Endothelial cell (in vitro differentiated cells): ENCODE results near the gene ADAM22. TPM values are rescaled to one million over a fixed set of nuclear protein-coding genes. Genes with fewer than 3 reads are reported as not detected.

ENCODE experiments used
- DNase-seq: peaks from one replicate; pipeline ENCODE4 v3.0.0; 2021; ENCODE audit warnings: low spot score
- H3K27ac Mint-ChIP-seq: one replicate; pipeline ENCODE4 v1.8.0; 2021; ENCODE audit warnings: mixed read lengths, inconsistent platforms; ENCODE audit not compliant: unreplicated experiment
- H3K27me3 Mint-ChIP-seq: one replicate; pipeline ENCODE4 v1.8.0; 2021; ENCODE audit warnings: mild to moderate bottlenecking, moderate library complexity, mixed read lengths, inconsistent platforms; ENCODE audit not compliant: unreplicated experiment
- H3K36me3 Mint-ChIP-seq: one replicate; pipeline ENCODE4 v1.8.0; 2021; ENCODE audit warnings: mild to moderate bottlenecking, low read depth, mixed read lengths, inconsistent platforms; ENCODE audit not compliant: unreplicated experiment
- H3K4me1 Mint-ChIP-seq: one replicate; pipeline ENCODE4 v1.8.0; 2021; ENCODE audit warnings: mild to moderate bottlenecking, mixed read lengths, inconsistent platforms; ENCODE audit not compliant: unreplicated experiment
- H3K4me3 Mint-ChIP-seq: one replicate; pipeline ENCODE4 v1.8.0; 2021; ENCODE audit warnings: mild to moderate bottlenecking, mixed read lengths, inconsistent platforms; ENCODE audit not compliant: unreplicated experiment
- H3K9me3 Mint-ChIP-seq: one replicate; pipeline ENCODE4 v1.8.0; 2021; ENCODE audit warnings: mixed read lengths, inconsistent platforms; ENCODE audit not compliant: unreplicated experiment
- CTCF ChIP-seq: fragments of 200-600 bp; sonication (generic); IDR thresholded peaks from one replicate; pipeline ENCODE4 v1.5.0; 2021; ENCODE audit warnings: antibody characterized with exemption; ENCODE audit not compliant: unreplicated experiment
- total RNA-seq: library from RNA; stranded (reverse); fragmentation: NEBNext Ultra II Directional; extraction: Animal tissue kit (Norgen Biotek cat#: 25700); gene quantifications from one replicate; pipeline ENCODE4 v1.2.1, GENCODE V29; 2021; ENCODE audit not compliant: unreplicated experiment

ADAM22 gene
- total RNA-seq, 1 donor from 2014 or later: 14.6 TPM

GRCh38 chr7:87960239-87960638, 26.2 kb downstream of the ADAM22 start:
- no peak for DNase-seq
- H3K4me3 Mint-ChIP-seq: no peak overlapping the region
- no peak overlapping the region for H3K27ac Mint-ChIP-seq

GRCh38 chr7:87961754-87962153, 27.7 kb downstream of the ADAM22 start:
- Mint-ChIP-seq H3K4me1 (peaks cover 5% of the 10 kb centered on the region), H3K36me3 (peaks cover 6% of the 10 kb centered on the region), H3K4me3 (no peak overlapping the region), H3K27me3 (no peaks in the 10 kb centered on the region), H3K27ac (no peak overlapping the region), H3K9me3 (peaks cover 2% of the 10 kb centered on the region)
- TF ChIP-seq CTCF: no peak
- no peak for DNase-seq

More at GRCh38 chr7:87960239-87960638, 26.2 kb downstream of the ADAM22 start:
- Mint-ChIP-seq H3K36me3 (peaks cover 10% of the 10 kb centered on the region), H3K27me3 (no peaks in the 10 kb centered on the region), H3K4me1 (peaks cover 2% of the 10 kb centered on the region), H3K9me3 (peaks cover 5% of the 10 kb centered on the region)
- no peak for TF ChIP-seq CTCF

GRCh38 chr7:87966271-87966670, 32.2 kb downstream of the ADAM22 start:
- no peaks in the 10 kb centered on the region for H3K9me3 Mint-ChIP-seq
- no peak for TF ChIP-seq CTCF
- DNase-seq: no peak
- no peak overlapping the region for H3K4me3 Mint-ChIP-seq
- H3K27me3 Mint-ChIP-seq: no peaks in the 10 kb centered on the region
- peaks cover 24% of the 10 kb centered on the region for H3K4me1 Mint-ChIP-seq
- H3K36me3 Mint-ChIP-seq: no peaks in the 10 kb centered on the region
- H3K27ac Mint-ChIP-seq: no peak overlapping the region

GRCh38 chr7:87968021-87968420, 34.0 kb downstream of the ADAM22 start:
- no peak for DNase-seq
- Mint-ChIP-seq H3K4me3 (no peak overlapping the region), H3K36me3 (peaks cover 7% of the 10 kb centered on the region), H3K4me1 (peaks cover 24% of the 10 kb centered on the region), H3K9me3 (no peaks in the 10 kb centered on the region), H3K27me3 (no peaks in the 10 kb centered on the region), H3K27ac (peak overlapping the region; percentile 19)
- no peak for TF ChIP-seq CTCF

- H3K4me3 Mint-ChIP-seq: no peak overlapping the region
- DNase-seq: no peak
- H3K27ac Mint-ChIP-seq: no peak overlapping the region
- H3K9me3 Mint-ChIP-seq: no peaks in the 10 kb centered on the region
- TF ChIP-seq CTCF: no peak
- H3K36me3 Mint-ChIP-seq: no peaks in the 10 kb centered on the region
- no peaks in the 10 kb centered on the region for H3K27me3 Mint-ChIP-seq
- peaks cover 6% of the 10 kb centered on the region for H3K4me1 Mint-ChIP-seq
Observed at GRCh38 chr7:87982116-87982515, 48.1 kb downstream of the ADAM22 start.
